IMR-90 (cell line): Measurements from ENCODE around the gene FARS2. TPM values are rescaled to one million over a fixed set of nuclear protein-coding genes. Genes with fewer than 3 reads are reported as not detected.

Source experiments
- ATAC-seq: fragments of 200-7000 bp; cut with Tn5 transposase; 2 replicates; pipeline ENCODE4 v1.9.1; 2020; ENCODE audit warnings: low read depth, mild to moderate bottlenecking, moderate library complexity
- BruUV-seq: library from RNA; stranded (reverse); fragments of 400-500 nt; replicated peaks from 2 replicates; lab custom pipeline; 2021; lab: Mats Ljungman, UMichigan
- CTCF ChIA-PET: fragments of 300-600 bp; formaldehyde crosslinking; extraction: SDS; loops from one replicate; lab custom pipeline; 2021; ENCODE audit warnings: antibody characterized with exemption; lab: Yijun Ruan, JAX
- POLR2A ChIA-PET: fragments of 300-600 bp; sonication (Branson Sonifier 250); formaldehyde crosslinking; loops from one replicate; lab custom pipeline; 2022; ENCODE audit warnings: antibody characterized with exemption; ENCODE audit not compliant: unreplicated experiment; lab: Charles Lee
- DNase-seq: peaks from one replicate; pipeline ENCODE4 v3.0.0; 2013
- H2AFZ ChIP-seq: replicated peaks from 2 replicates; pipeline ENCODE3; 2013; ENCODE audit warnings: low read length, mild to moderate bottlenecking; ENCODE audit not compliant: poor library complexity
- H2AK5ac ChIP-seq: 2 replicates; pipeline ENCODE4 v1.6.1; 2013; ENCODE audit warnings: low read depth, low read length, inconsistent platforms
- H2AK9ac ChIP-seq: replicated peaks from 2 replicates; pipeline ENCODE3; 2013; ENCODE audit warnings: mild to moderate bottlenecking, low read depth, low read length, moderate library complexity; ENCODE audit not compliant: poor library complexity
- H2BK120ac ChIP-seq: 2 replicates; pipeline ENCODE4 v1.6.1; 2013; ENCODE audit warnings: low read depth, low read length, inconsistent platforms
- H2BK15ac ChIP-seq: 3 replicates; pipeline ENCODE4 v1.6.1; 2013; ENCODE audit warnings: low read depth, low read length, inconsistent platforms
- H2BK20ac ChIP-seq: 2 replicates; pipeline ENCODE4 v1.6.1; 2013; ENCODE audit warnings: low read depth, mild to moderate bottlenecking, inconsistent platforms, low read length, moderate library complexity
- H2BK5ac ChIP-seq: 2 replicates; pipeline ENCODE4 v1.6.1; 2013; ENCODE audit warnings: mild to moderate bottlenecking, low read depth, low read length, inconsistent platforms; ENCODE audit not compliant: poor library complexity, severe bottlenecking
- H3K14ac ChIP-seq: replicated peaks from 2 replicates; pipeline ENCODE4 v1.6.1; 2013; ENCODE audit warnings: low read depth, low read length, inconsistent platforms
- H3K18ac ChIP-seq: 2 replicates; pipeline ENCODE4 v1.6.1; 2013; ENCODE audit warnings: low read depth, low read length, control low read depth
- H3K23ac ChIP-seq: 2 replicates; pipeline ENCODE4 v1.6.1; 2013; ENCODE audit warnings: low read depth, low read length, inconsistent platforms
- H3K27ac ChIP-seq: 2 replicates; pipeline ENCODE4 v1.5.1; 2013; ENCODE audit warnings: mild to moderate bottlenecking, control low read depth, low read length; ENCODE audit not compliant: insufficient read depth
- H3K27me3 ChIP-seq: 2 replicates; pipeline ENCODE4 v1.6.1; 2013; ENCODE audit warnings: low read length; ENCODE audit not compliant: control insufficient read depth, insufficient read depth
- H3K36me3 ChIP-seq: 2 replicates; pipeline ENCODE4 v1.6.1; 2013; ENCODE audit warnings: low read length, mixed read lengths; ENCODE audit not compliant: control insufficient read depth, insufficient read depth
- H3K4ac ChIP-seq: 2 replicates; pipeline ENCODE4 v1.6.1; 2013; ENCODE audit warnings: low read depth, low read length, inconsistent platforms
- H3K4me1 ChIP-seq: 2 replicates; pipeline ENCODE4 v1.6.1; 2013; ENCODE audit warnings: low read length, mixed read lengths; ENCODE audit not compliant: control insufficient read depth, insufficient read depth
- H3K4me2 ChIP-seq: 2 replicates; pipeline ENCODE4 v1.6.1; 2013; ENCODE audit warnings: low read depth, mild to moderate bottlenecking, control low read depth, low read length, moderate library complexity
- H3K4me3 ChIP-seq: 2 replicates; pipeline ENCODE4 v1.5.1; 2013; ENCODE audit warnings: low read depth, mild to moderate bottlenecking, control low read depth, low read length, moderate library complexity; ENCODE audit not compliant: insufficient read depth
- H3K56ac ChIP-seq: 2 replicates; pipeline ENCODE4 v1.6.1; 2013; ENCODE audit warnings: low read length, inconsistent platforms; ENCODE audit not compliant: insufficient read depth; ENCODE audit errors: extremely low read depth
- H3K79me1 ChIP-seq, 2 experiments: 2 replicates each; pipeline ENCODE4 v1.6.1; 2013; ENCODE audit warnings: low read length in 2 of 2, inconsistent platforms in 1 of 2, low read depth in 1 of 2
- H3K9ac ChIP-seq: 2 replicates; pipeline ENCODE4 v1.6.1; 2013; ENCODE audit warnings: low read depth, low read length, control low read depth
- H3K9me1 ChIP-seq: 2 replicates; pipeline ENCODE4 v1.6.1; 2013; ENCODE audit warnings: low read length, inconsistent platforms; ENCODE audit not compliant: insufficient read depth
- H3K9me3 ChIP-seq: 2 replicates; pipeline ENCODE4 v1.6.1; 2013; ENCODE audit warnings: low read length; ENCODE audit not compliant: control insufficient read depth, insufficient read depth
- H4K20me1 ChIP-seq: 2 replicates; pipeline ENCODE4 v1.6.1; 2013; ENCODE audit warnings: low read length, inconsistent platforms; ENCODE audit not compliant: insufficient read depth
- H4K5ac ChIP-seq: 2 replicates; pipeline ENCODE4 v1.6.1; 2013; ENCODE audit warnings: mild to moderate bottlenecking, low read depth, low read length, control low read depth
- H4K8ac ChIP-seq, 2 experiments: 2 replicates each; pipeline ENCODE4 v1.6.1; 2013; ENCODE audit warnings: low read depth in 2 of 2, low read length in 2 of 2, control low read depth in 1 of 2, inconsistent platforms in 1 of 2
- H4K91ac ChIP-seq: 2 replicates; pipeline ENCODE4 v1.6.1; 2013; ENCODE audit warnings: low read depth, low read length, inconsistent platforms; ENCODE audit not compliant: insufficient read depth
- BHLHE40 ChIP-seq: fragments of 150-350 bp; IDR thresholded peaks from 2 replicates; pipeline ENCODE4 v1.6.1; 2016; ENCODE audit warnings: mild to moderate bottlenecking, low read depth, low read length
- CHD1 ChIP-seq: IDR thresholded peaks from 2 replicates; pipeline ENCODE4 v1.6.1; 2012; ENCODE audit warnings: low read depth, low read length, improper control_type of control experiment
- NFE2L2 ChIP-seq: fragments of 150-350 bp; IDR thresholded peaks from 2 replicates; pipeline ENCODE4 v1.6.1; 2016; ENCODE audit warnings: low read depth, mild to moderate bottlenecking, low read length
- POLR2A ChIP-seq: IDR thresholded peaks from 2 replicates; pipeline ENCODE4 v1.6.1; 2012; ENCODE audit warnings: mild to moderate bottlenecking, low read depth, low read length
- RCOR1 ChIP-seq: IDR thresholded peaks from 2 replicates; pipeline ENCODE4 v1.6.1; 2012; ENCODE audit warnings: mild to moderate bottlenecking, low read length, improper control_type of control experiment; ENCODE audit not compliant: insufficient replicate concordance
- SMC3 ChIP-seq: fragments of 150-350 bp; IDR thresholded peaks from 2 replicates; pipeline ENCODE4 v1.6.1; 2016; ENCODE audit warnings: low read depth, mild to moderate bottlenecking, antibody characterized with exemption, low read length, moderate library complexity
- WGBS, 2 experiments: methylation state at CpG; one replicate each; pipeline versions ENCODE4 v1.1.5 to v1.1.7; 2013; ENCODE audit warnings: missing lambda C conversion rate in 2 of 2; ENCODE audit not compliant: insufficient read length in 1 of 2; ENCODE audit errors: extremely low coverage in 2 of 2; 5-methylcytosine and 5-hydroxymethylcytosine counted together
- dilution Hi-C: fragments of 300-500 bp; cut with HindIII; formaldehyde crosslinking; loops from one replicate; pipeline ENCODE4 v1.14.3; 2018; ENCODE audit warnings: low sequenced_read_pairs; ENCODE audit not compliant: unreplicated experiment
- in situ Hi-C: fragments of 300-500 bp; cut with MboI; formaldehyde crosslinking; loops from 3 replicates; pipeline ENCODE4 v1.14.3; 2019; ENCODE audit warnings: low sequenced_read_pairs, inconsistent platforms, mixed read lengths
- intact Hi-C: fragments of 100-400 bp; cut with micrococcal nuclease; formaldehyde crosslinking; loops from 2 replicates; pipeline ENCODE4 v1.10.0; 2022
- polyA plus RNA-seq, 3 experiments: library from polyadenylated mRNA; depleted of rRNA; stranded (reverse); fragments of >200 nt; gene quantifications; 2 replicates each; pipeline ENCODE4 v1.2.3, GENCODE V29; 2012; ENCODE audit warnings: low replicate concordance in 1 of 3
- total RNA-seq: library from RNA; depleted of rRNA; stranded (reverse); fragments of >200 nt; gene quantifications from 2 replicates; pipeline ENCODE4 v1.2.3, GENCODE V29; 2012

Gene FARS2
- total and polyA plus RNA-seq, 2 of the 4 experiments (the other 2 are of a cell fraction), result 12.1 to 28.9 TPM

- H3K9me3 ChIP-seq, result no peaks in the 10 kb centered on the region
- no peak overlapping the region for H4K8ac ChIP-seq
- no peak for DNase-seq
- in situ Hi-C loops (no loop called here), intact Hi-C loops (no loop called here), dilution Hi-C loops (no loop called here)
- H2BK120ac ChIP-seq, result no peak overlapping the region
- 100% methylated on average over 1 of the region's 3 CpGs; no CpG with 5 or more reads in 1 of the 2 experiments for WGBS, 2 experiments
- peaks cover 5% of the 10 kb centered on the region; the same call in 1 of the 2 replicates for H3K4me1 ChIP-seq
- H4K91ac ChIP-seq, result no peak overlapping the region; the same call in 1 of the 2 replicates
- no peak overlapping the region for H3K56ac ChIP-seq
- no peak overlapping the region for H3K4me3 ChIP-seq
- no TSS peak for BruUV-seq
- no peak overlapping the region for H2BK20ac ChIP-seq
- H3K27ac ChIP-seq, result no peak overlapping the region
- H2AK9ac ChIP-seq, result no peak overlapping the region
- no peak overlapping the region for H3K9ac ChIP-seq
- H3K18ac ChIP-seq, result no peak overlapping the region
- H3K14ac ChIP-seq, result no peak overlapping the region
- 0 out of 2 replicates have a peak, but pooled peaks cover 11% of the 10 kb centered on the region for H3K9me1 ChIP-seq
- no peaks in the 10 kb centered on the region for H3K36me3 ChIP-seq
- POLR2A ChIA-PET, result no interaction called here
- CTCF ChIA-PET, result interaction anchor here (0.7 to 0.8 kb wide), 2 partner anchors 79 to 81 kb away, joined by 3 read pairs; no protein-coding TSS in a partner anchor
- no peak overlapping the region for H3K4ac ChIP-seq
- ATAC-seq, result no peak
- no peak overlapping the region for H2BK5ac ChIP-seq
- H2AFZ ChIP-seq, result no peak overlapping the region
- 0 out of 4 replicates have a peak, but pooled peaks cover 0 to 3% of the 10 kb centered on the region in 2 experiments for H3K79me1 ChIP-seq
- H3K23ac ChIP-seq, result no peak overlapping the region
- no peak overlapping the region for H3K4me2 ChIP-seq
- no peaks in the 10 kb centered on the region for H4K20me1 ChIP-seq
- H4K5ac ChIP-seq, result no peak overlapping the region
- no peak overlapping the region for H2BK15ac ChIP-seq
- H2AK5ac ChIP-seq, result no peak overlapping the region
- TF ChIP-seq SMC3 (no peak), POLR2A (no peak), CHD1 (no peak), NFE2L2 (no peak), BHLHE40 (no peak), RCOR1 (no peak)
- H3K27me3 ChIP-seq, result no peaks in the 10 kb centered on the region
These were observed 240.5 kb downstream of the FARS2 start for GRCh38 chr6:5501837-5502236.
